SK-N-SH treated with all-trans-retinoic acid at 6 μM for 48 hours (cell line): ENCODE results near the gene EDA.

Experiments
- CREB5 ChIP-seq: fragments of 250-450 bp; sonication (Bioruptor Pico); IDR thresholded peaks from 2 replicates; pipeline ENCODE4 v1.5.1; 2020; ENCODE audit warnings: low read depth, mild to moderate bottlenecking, moderate library complexity
- CSDC2 ChIP-seq: fragments of 250-450 bp; sonication (Bioruptor Pico); IDR thresholded peaks from 2 replicates; pipeline ENCODE4 v1.5.0; 2020; ENCODE audit warnings: mild to moderate bottlenecking, moderate library complexity
- PATZ1 ChIP-seq: fragments of 250-450 bp; sonication (Bioruptor Pico); IDR thresholded peaks from 2 replicates; pipeline ENCODE4 v1.8.0; 2020; ENCODE audit warnings: mild to moderate bottlenecking, moderate library complexity, borderline replicate concordance
- RARB ChIP-seq: fragments of 250-450 bp; sonication (Bioruptor Pico); IDR thresholded peaks from 2 replicates; pipeline ENCODE4 v1.8.0; 2021; ENCODE audit warnings: mild to moderate bottlenecking, moderate library complexity
- TCF4 ChIP-seq: fragments of 250-450 bp; sonication (Bioruptor Pico); IDR thresholded peaks from 2 replicates; pipeline ENCODE4 v1.8.0; 2021; ENCODE audit warnings: mild to moderate bottlenecking, moderate library complexity, borderline replicate concordance
- TOX ChIP-seq: fragments of 250-450 bp; sonication (Bioruptor Pico); IDR thresholded peaks from 2 replicates; pipeline ENCODE4 v1.8.0; 2021; ENCODE audit warnings: mild to moderate bottlenecking, moderate library complexity, borderline replicate concordance
- ZFP3 ChIP-seq: fragments of 250-450 bp; sonication (Bioruptor Pico); IDR thresholded peaks from 2 replicates; pipeline ENCODE4 v1.5.0; 2020; ENCODE audit warnings: mild to moderate bottlenecking, moderate library complexity
- ZFP30 ChIP-seq: fragments of 450-650 bp; formaldehyde crosslinking; IDR thresholded peaks from 2 replicates; pipeline ENCODE4 v1.5.0; 2022; ENCODE audit warnings: mild to moderate bottlenecking, moderate library complexity
- ZNF565 ChIP-seq: fragments of 450-650 bp; formaldehyde crosslinking; conservative IDR thresholded peaks from 2 replicates; pipeline ENCODE4 v1.5.0; 2020; ENCODE audit warnings: low read depth, mild to moderate bottlenecking, moderate library complexity

GRCh38 chrX:70038515-70038914, 422.6 kb downstream of the EDA start:
- TF ChIP-seq CREB5 (no peak), ZFP30 (CRISPR knock-in tag) (no peak), RARB (no peak), TOX (no peak), PATZ1 (CRISPR knock-in tag) (no peak), ZNF565 (CRISPR knock-in tag) (no peak), TCF4 (no peak), CSDC2 (CRISPR knock-in tag) (no peak), ZFP3 (CRISPR knock-in tag) (no peak)
